GM12864 (cell line): ENCODE measurements around the gene PCK1.

ENCODE experiments used
- DNase-seq: peaks from one replicate; pipeline ENCODE4 v3.0.0-alpha.2; 2011; ENCODE audit warnings: low read depth
- H3K4me3 ChIP-seq: 2 replicates; pipeline ENCODE4 v1.5.1; 2011; ENCODE audit warnings: mild to moderate bottlenecking, low read depth, low read length, control low read depth
- TF ChIP-seq, protein P1 (sequence below): IDR thresholded peaks from 2 replicates; pipeline ENCODE4 v1.5.1; 2011; ENCODE audit warnings: low read depth, mild to moderate bottlenecking, moderate library complexity, low read length, control low read depth, inconsistent platforms; ENCODE audit errors: missing control alignments

The PCK1 gene

GRCh38 chr20:57578476-57579165 lies 17.7 kb downstream of the PCK1 start:
- TF ChIP-seq, protein P1, sequence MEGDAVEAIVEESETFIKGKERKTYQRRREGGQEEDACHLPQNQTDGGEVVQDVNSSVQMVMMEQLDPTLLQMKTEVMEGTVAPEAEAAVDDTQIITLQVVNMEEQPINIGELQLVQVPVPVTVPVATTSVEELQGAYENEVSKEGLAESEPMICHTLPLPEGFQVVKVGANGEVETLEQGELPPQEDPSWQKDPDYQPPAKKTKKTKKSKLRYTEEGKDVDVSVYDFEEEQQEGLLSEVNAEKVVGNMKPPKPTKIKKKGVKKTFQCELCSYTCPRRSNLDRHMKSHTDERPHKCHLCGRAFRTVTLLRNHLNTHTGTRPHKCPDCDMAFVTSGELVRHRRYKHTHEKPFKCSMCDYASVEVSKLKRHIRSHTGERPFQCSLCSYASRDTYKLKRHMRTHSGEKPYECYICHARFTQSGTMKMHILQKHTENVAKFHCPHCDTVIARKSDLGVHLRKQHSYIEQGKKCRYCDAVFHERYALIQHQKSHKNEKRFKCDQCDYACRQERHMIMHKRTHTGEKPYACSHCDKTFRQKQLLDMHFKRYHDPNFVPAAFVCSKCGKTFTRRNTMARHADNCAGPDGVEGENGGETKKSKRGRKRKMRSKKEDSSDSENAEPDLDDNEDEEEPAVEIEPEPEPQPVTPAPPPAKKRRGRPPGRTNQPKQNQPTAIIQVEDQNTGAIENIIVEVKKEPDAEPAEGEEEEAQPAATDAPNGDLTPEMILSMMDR: no peak

DNA sequence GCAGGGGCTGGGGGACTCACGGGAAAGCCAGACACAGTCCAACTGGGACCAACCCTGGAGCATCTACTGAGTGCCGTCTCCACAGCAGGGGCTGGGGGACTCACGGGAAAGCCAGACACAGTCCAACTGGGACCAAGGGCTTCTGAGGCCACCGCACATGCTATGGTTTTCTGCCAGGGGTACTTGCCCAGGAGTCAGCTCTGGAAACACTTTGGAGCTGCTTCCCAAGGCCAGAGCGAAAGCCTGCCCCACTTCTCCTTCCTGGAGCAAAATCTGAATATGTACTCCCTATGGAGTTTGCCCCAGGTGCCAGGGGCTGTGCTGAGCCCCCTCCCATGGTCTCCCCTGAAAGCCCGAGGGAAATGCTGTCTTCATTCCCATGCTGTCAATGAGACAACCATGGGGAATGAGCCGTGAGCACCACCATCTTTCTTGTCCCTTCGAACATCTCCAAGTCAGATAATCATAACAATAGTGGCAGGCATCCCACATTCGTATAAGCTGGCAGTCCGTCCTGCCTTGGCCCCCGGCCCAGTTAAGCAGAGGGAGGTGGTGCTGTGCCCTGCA lies 18.5 kb downstream of the PCK1 start:
- TF ChIP-seq, protein P1: no peak
- H3K4me3 ChIP-seq: no peak overlapping the region
- DNase-seq: no peak

More at GRCh38 chr20:57578476-57579165, 17.7 kb downstream of the PCK1 start:
- DNase-seq: no peak
- no peak overlapping the region for H3K4me3 ChIP-seq

- TF ChIP-seq, protein P1: no peak
- DNase-seq: no peak
- H3K4me3 ChIP-seq: no peak overlapping the region
Measured at GRCh38 chr20:57579898-57580447, 19.1 kb downstream of the PCK1 start.

- H3K4me3 ChIP-seq: no peak overlapping the region
- TF ChIP-seq, protein P1: no peak
- DNase-seq: no peak
Measured at GRCh38 chr20:57580478-57581201, 19.7 kb downstream of the PCK1 start.

GRCh38 chr20:57581202-57582028 lies 20.5 kb downstream of the PCK1 start:
- H3K4me3 ChIP-seq: no peak overlapping the region
- TF ChIP-seq, protein P1: no peak
- no peak for DNase-seq

DNA sequence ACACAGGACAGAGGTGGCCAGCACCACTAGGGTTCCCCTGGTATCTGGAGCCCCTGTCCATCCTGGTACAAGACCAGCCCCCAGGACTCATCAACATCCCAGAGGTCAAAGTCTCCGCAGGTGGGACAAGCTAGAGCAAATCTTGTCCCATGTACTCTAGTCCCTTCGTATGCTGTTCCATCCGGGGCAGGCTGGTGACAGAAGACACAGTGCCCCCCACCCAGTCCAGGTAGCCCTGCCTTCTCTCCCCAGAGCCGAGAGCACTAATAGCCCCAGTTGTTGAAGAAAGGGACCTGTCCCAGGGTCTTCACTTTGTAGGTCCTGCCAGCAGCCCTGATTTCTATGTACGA lies 21.1 kb downstream of the PCK1 start:
- DNase-seq: no peak
- no peak overlapping the region for H3K4me3 ChIP-seq
- TF ChIP-seq, protein P1: no peak
